ENCODE data around the gene SDR9C7.

Gene SDR9C7

DNA sequence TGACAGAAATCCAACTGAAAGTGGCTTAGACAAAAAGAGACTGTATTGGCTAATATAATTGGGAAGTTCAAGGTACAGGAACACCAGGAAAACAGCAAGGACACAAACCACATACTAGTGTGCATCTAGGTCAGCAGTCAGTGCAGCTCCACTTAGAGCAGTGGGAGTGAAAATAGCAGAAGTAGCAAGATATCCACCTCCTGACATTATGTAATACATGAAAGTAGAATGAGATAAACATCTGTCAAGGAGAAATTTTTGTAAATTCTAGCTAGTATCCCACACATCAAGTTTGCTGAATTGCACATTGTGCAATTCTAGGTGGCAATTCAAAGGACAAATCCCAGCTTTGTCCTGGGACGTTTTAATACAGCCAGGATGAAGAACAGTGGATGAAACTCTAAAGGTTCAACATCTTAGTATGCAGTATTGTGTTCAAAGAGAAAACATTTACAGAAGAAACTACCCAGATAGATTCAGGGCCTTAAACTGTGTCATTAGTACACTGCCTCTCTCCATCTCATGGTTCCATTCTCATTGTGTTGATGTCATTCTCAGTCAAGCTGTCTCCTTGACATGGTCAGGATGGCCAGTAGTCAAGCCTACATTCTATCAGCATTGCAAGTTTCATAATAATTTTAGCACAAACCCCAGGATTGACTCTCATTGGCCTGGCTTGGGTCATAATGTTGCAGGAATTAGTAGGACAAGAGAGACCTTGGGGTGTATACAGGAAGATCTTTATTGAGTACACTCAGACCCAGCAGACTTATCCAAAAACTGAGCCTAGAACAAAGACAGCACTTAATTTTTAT lies 56.8 kb downstream of the SDR9C7 start:
- DNase-seq (ENCODE audit: low read depth, low spot score): no peak

DNA sequence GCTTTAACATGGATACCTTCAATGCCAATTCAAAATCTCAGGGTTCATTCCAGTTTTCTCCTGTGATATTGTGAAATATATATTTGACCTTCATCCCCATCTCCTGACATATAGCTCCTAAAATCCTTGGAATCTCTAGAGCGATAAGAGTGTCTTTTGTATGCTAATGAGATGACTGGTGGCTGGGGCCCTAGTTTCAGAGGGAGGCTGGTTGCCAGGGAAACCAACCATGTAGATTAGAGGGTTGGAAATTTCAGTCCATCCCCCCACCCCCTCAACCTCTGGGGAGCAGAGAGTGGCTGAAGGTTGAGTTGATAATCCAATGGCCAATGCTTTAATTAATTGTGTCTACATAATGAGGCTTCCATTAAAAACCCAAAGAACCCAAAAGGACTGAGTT lies 59.4 kb downstream of the SDR9C7 start:
- no peak for DNase-seq (ENCODE audit: low read depth, low spot score)

GRCh38 chr12:56873382-56873781 lies 60.8 kb downstream of the SDR9C7 start:
- no peak for DNase-seq (ENCODE audit: low read depth, low spot score)
